ENCODE data around the gene CACNA1S. TPM values are rescaled to one million over a fixed set of nuclear protein-coding genes. Genes with fewer than 3 reads are reported as not detected.

The CACNA1S gene
- total RNA-seq, 1 donor from 2014 or later, result 0.11 TPM

DNA sequence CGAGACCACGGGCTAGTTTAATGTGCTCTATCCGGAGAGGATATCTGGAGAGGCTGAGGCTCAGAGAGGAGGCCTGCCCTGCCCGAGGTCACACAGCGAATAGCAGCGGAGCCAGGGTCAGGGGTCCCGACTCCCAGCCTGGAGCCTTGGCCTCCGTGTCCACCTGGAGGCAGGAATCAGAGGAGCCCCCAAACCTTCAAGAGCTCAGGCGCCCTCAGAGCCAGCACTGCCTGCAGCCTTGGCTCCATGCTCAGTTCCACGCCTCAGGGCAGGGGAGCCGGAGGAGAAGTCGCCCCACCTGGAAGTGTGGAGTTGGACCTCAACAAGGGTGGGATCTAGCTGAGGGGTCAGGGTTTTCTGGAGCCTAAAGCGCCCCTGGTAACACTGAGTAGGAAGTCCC lies 16.7 kb upstream of the CACNA1S start:
- H3K4me3 ChIP-seq, result no peak overlapping the region
- H3K4me2 ChIP-seq, result no peak overlapping the region
- no peaks in the 10 kb centered on the region for H4K20me1 ChIP-seq (ENCODE audit: low read depth)
- no peak overlapping the region for H3K27ac ChIP-seq
- peaks cover 9% of the 10 kb centered on the region for H3K27me3 Mint-ChIP-seq (ENCODE audit: insufficient read depth, low read depth)
- H3K4me1 Mint-ChIP-seq, result peaks cover 18% of the 10 kb centered on the region
- H3K9me3 Mint-ChIP-seq, result peaks cover 2% of the 10 kb centered on the region
- H3K9me3 ChIP-seq (ENCODE audit: low read depth), result no peaks in the 10 kb centered on the region
- H3K4me3 Mint-ChIP-seq, result no peak overlapping the region
- no peaks in the 10 kb centered on the region for H3F3A ChIP-seq (ENCODE audit: low read depth)
- H3K27me3 ChIP-seq, result no peaks in the 10 kb centered on the region
- H3K9ac ChIP-seq, result no peak overlapping the region
- peaks cover 11% of the 10 kb centered on the region for H3K4me1 ChIP-seq
- H2AFZ ChIP-seq (replicated peaks), result no peak overlapping the region
- no peaks in the 10 kb centered on the region for H3K79me2 ChIP-seq (ENCODE audit: low read depth)
- no peaks in the 10 kb centered on the region for H3K36me3 ChIP-seq
- DNase-seq (ENCODE audit: low spot score), result no peak
- TF ChIP-seq, protein P1, sequence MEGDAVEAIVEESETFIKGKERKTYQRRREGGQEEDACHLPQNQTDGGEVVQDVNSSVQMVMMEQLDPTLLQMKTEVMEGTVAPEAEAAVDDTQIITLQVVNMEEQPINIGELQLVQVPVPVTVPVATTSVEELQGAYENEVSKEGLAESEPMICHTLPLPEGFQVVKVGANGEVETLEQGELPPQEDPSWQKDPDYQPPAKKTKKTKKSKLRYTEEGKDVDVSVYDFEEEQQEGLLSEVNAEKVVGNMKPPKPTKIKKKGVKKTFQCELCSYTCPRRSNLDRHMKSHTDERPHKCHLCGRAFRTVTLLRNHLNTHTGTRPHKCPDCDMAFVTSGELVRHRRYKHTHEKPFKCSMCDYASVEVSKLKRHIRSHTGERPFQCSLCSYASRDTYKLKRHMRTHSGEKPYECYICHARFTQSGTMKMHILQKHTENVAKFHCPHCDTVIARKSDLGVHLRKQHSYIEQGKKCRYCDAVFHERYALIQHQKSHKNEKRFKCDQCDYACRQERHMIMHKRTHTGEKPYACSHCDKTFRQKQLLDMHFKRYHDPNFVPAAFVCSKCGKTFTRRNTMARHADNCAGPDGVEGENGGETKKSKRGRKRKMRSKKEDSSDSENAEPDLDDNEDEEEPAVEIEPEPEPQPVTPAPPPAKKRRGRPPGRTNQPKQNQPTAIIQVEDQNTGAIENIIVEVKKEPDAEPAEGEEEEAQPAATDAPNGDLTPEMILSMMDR (IDR thresholded peaks at IDR 0.05), result no peak
- TF ChIP-seq EZH2 (IDR thresholded peaks at IDR 0.05) (no peak), EZH2phosphoT487 (IDR thresholded peaks at IDR 0.05) (no peak)
- peaks cover 12% of the 10 kb centered on the region for H3K36me3 Mint-ChIP-seq
- H3K27ac Mint-ChIP-seq, result no peak overlapping the region

DNA sequence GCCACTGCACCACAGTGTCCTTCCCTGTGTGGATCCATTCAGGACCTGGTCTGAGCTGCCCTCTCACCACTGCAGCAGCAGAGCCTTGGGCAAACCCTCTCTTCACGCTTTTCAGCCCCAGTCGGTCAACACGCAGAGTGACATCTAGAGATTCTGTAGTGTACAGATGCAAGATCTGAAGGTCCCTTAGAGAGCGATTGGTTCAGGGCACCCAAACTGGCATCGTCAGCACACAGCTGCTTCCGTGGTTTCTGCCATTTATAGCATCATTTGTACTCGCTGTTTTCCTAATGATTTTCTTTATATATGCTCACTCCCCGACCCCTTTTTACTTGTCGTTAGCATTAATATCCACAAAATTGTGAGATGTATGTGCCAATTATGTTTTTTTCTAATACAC lies 16.2 kb upstream of the CACNA1S start:
- Mint-ChIP-seq H3K4me3 (no peak overlapping the region), H3K36me3 (peaks cover 8% of the 10 kb centered on the region), H3K9me3 (peaks cover 2% of the 10 kb centered on the region), H3K4me1 (peaks cover 16% of the 10 kb centered on the region), H3K27me3 (ENCODE audit: insufficient read depth, low read depth) (peaks cover 8% of the 10 kb centered on the region), H3K27ac (peak overlapping the region; percentile 42)
- Histone ChIP-seq H3K4me3 (no peak overlapping the region), H3K9me3 (ENCODE audit: low read depth) (no peaks in the 10 kb centered on the region), H3K36me3 (no peaks in the 10 kb centered on the region), H3K27ac (no peak overlapping the region), H3K27me3 (no peaks in the 10 kb centered on the region), H2AFZ (replicated peaks) (no peak overlapping the region), H3K79me2 (ENCODE audit: low read depth) (no peaks in the 10 kb centered on the region), H3K4me1 (peaks cover 11% of the 10 kb centered on the region), H4K20me1 (ENCODE audit: low read depth) (no peaks in the 10 kb centered on the region), H3F3A (ENCODE audit: low read depth) (no peaks in the 10 kb centered on the region), H3K4me2 (no peak overlapping the region), H3K9ac (no peak overlapping the region)
- TF ChIP-seq EZH2 (IDR thresholded peaks at IDR 0.05), result no peak
- TF ChIP-seq, protein P1 (IDR thresholded peaks at IDR 0.05), result no peak
- no peak for TF ChIP-seq EZH2phosphoT487 (IDR thresholded peaks at IDR 0.05)
- DNase-seq (ENCODE audit: low spot score), result no peak

DNA sequence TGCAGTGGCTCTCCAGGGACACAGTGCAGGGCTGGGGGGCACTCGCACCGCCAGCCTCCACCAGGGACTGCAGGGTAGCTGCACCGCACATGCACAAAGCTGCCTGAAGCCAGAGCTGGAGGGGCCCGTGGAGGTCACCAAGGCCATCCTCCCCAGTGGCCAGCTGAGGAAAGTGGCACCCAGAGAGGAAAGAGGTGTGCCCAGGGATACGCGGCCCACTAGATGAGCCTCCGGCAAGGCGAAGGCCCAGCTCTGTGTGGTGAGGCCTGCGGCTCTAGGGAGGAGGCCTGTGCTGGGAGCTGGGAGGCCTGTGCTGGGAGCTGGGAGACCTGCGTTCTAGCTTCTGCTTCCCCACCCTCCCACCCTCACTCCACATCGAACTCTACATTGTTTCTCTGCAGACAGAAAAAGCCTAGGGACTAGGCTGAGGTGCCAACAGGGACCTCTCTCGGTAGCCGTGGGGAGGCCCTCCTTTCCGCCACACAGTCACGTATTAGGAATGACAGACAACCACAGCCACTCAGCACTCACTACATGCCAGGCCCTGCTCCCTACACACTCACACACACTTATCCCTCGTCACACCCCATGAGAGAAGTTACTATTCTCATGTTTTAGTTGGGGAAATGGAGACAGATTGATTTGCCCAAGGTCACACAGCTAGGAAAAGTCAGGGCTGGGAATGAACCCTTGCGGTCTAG lies 15.7 kb upstream of the CACNA1S start:
- H3K9ac ChIP-seq, result no peak overlapping the region
- Mint-ChIP-seq H3K36me3 (peaks cover 5% of the 10 kb centered on the region), H3K4me1 (peaks cover 14% of the 10 kb centered on the region), H3K27ac (peak overlapping the region; percentile 42), H3K4me3 (no peak overlapping the region), H3K9me3 (peaks cover 2% of the 10 kb centered on the region), H3K27me3 (ENCODE audit: insufficient read depth, low read depth) (peaks cover 7% of the 10 kb centered on the region)
- no peak overlapping the region for H3K27ac ChIP-seq
- H3F3A ChIP-seq (ENCODE audit: low read depth), result no peaks in the 10 kb centered on the region
- peaks cover 11% of the 10 kb centered on the region for H3K4me1 ChIP-seq
- H3K36me3 ChIP-seq, result no peaks in the 10 kb centered on the region
- no peak for TF ChIP-seq EZH2 (IDR thresholded peaks at IDR 0.05)
- TF ChIP-seq, protein P1 (IDR thresholded peaks at IDR 0.05), result no peak
- no peak for TF ChIP-seq EZH2phosphoT487 (IDR thresholded peaks at IDR 0.05)
- no peak overlapping the region for H3K4me3 ChIP-seq
- H3K79me2 ChIP-seq (ENCODE audit: low read depth), result no peaks in the 10 kb centered on the region
- DNase-seq (ENCODE audit: low spot score), result no peak
- no peaks in the 10 kb centered on the region for H3K9me3 ChIP-seq (ENCODE audit: low read depth)
- no peak overlapping the region for H3K4me2 ChIP-seq
- H3K27me3 ChIP-seq, result no peaks in the 10 kb centered on the region
- H2AFZ ChIP-seq (replicated peaks), result no peak overlapping the region
- no peaks in the 10 kb centered on the region for H4K20me1 ChIP-seq (ENCODE audit: low read depth)

All from neural progenitor cell (in vitro differentiated cells).